Activated CD4-positive, CD25-positive, alpha-beta regulatory T cell treated with anti-CD3 and anti-CD28 coated beads, Interleukin-2, amount 50 U/mL, for 72 hours (primary cell): ENCODE data around the gene EGFL6.
A peak's percentile ranks its signal among the peaks of the same experiment; 100 is the strongest.
"Not testable (repeated sequence)": the region's sequence is repeated elsewhere in the genome, so short reads cannot be mapped to it uniquely, and the experiment has no call there.

Source experiments
- DNase-seq: peaks from one replicate; pipeline ENCODE4 v3.0.0; 2021

EGFL6 gene

DNA sequence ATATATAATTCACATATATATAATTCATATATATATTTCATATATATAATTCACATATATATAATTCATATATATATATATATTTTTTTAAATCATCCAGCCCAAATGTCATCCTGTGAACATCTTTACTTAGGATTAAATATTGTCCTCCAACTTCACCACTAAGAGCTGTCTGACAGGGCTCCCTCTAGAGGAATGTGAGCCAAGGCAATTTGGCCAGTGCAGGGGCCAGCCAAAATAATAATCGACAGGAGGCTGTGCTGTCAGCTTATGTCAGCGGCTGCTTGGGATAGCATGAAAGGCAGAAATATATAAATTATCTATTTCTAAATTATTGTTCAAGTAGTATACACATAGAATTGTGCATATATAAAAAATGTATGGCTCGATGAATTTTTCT, 29.5 kb downstream of the EGFL6 start:
- DNase-seq, result no peak

DNA sequence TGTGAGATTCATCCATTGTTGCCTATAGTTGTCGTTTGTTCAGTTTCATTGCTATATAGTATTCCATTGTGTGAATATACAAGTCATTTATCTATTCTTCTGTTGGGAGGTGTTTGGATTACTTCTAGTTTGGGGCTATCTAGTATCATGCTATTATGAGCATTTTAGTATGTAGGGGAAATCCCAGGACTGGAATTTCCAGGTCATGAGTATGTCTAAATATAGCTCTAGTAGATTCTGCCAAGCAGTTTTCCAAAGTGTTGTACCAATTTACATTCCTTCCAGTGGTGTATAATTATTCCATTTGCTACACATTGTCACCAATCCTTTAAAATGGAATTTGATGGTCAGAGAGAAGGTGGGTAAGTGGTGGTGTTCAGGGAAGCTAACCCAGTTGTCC, 30.1 kb downstream of the EGFL6 start:
- no peak for DNase-seq

DNA sequence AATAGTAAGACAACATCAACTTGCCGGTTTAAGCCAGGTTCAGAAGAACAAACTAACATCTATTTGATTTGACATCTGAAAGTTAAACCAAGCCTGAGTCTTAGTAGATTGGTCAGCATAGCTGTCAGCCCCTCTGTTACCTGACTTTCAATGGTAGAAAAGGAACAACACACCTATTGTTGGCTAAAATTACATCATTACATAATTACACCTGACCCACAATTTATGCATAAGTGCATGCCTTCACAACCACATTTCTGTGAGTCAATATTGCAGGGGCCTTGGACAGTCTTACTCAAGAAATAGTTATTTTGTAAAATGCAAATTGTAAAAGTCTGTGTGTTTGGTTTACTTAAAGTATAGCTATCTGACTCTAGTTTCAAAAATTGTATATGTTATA, 36.2 kb downstream of the EGFL6 start:
- no peak for DNase-seq

DNA sequence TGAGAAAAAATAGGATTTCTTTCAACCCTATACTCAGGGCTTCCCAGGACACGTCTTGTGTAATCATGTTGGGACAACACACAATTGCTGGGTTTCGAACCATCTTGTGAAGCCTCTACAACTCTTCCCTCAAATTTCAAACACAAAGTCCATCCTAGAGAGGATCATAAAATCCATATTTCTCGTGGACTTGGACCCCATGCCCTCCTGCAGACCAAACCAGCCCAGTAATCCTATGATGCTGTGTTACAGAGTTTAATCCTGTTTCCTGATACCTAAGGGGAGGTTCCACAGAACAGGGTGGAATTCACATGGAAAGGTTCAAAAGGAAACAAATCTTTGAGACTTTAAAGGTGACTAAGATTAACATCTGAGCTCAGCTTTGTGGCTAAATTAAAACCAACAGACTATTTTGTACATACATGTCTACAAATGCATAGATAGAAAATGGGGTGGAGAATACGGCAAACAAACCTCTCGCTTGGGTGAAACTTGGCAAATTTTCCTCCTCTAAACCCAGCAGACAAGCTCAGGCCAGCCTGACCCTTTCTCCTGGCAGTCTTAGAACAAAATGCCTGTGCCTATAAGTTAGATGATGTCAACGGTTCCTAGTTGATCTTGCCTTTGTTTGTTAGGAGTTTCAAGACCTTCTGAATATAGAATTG, 38.1 kb downstream of the EGFL6 start:
- no peak for DNase-seq

DNA sequence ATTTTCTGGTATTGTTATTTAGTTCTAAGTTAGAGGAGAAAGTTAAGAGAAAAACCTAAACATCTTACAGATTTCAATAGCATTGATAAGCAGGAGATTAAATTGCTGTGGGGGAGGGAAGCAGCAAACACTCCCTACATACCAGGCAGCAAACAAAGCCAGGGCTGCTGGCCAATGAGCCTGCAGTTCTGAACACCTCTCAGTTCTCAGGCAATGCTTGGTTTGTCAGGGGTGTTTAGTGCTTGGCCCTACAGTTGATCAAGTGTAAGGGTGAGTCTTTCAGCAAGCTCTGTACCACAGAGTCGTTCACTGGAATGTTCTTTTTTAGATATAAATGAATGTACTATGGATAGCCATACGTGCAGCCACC, 38.6 kb downstream of the EGFL6 start:
- DNase-seq, result no peak

DNA sequence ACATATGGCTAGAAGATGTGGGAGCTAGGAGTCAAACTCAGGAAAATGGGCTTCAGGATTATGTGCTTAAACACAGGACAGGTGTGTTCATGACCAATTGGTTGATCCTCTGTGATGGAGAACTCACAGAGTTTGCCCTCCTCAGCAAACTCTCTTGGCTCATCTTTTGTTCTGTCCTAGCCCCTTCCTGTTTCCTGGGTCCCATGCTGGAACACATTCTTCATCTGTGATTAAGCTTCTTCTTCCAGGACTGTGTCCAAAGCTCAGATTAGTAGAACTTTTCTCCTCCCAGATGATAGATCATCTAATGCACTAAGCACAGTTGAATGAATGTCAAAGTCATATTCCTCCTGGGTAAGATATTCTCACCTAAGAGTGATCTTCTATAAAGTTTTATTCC, 44.8 kb downstream of the EGFL6 start:
- no peak for DNase-seq

DNA sequence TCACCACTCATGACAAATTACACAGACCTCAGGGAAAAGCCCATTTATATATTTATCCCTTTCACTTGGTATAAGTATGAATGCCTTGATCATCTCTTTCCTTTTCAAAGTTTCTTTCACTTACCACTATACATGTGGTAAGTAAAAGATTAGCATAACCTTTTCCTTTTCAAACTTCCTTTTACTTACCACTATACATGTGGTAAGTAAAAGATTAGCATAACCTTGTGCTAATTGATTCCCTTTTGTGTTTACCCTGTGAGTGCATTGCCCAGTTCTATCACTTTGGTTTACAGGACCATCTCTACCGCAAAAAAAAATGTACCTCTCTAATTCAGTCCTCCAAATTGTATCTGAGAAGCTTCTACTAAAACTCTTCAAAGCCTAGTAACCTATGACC, 50.8 kb downstream of the EGFL6 start:
- DNase-seq, result no peak

DNA sequence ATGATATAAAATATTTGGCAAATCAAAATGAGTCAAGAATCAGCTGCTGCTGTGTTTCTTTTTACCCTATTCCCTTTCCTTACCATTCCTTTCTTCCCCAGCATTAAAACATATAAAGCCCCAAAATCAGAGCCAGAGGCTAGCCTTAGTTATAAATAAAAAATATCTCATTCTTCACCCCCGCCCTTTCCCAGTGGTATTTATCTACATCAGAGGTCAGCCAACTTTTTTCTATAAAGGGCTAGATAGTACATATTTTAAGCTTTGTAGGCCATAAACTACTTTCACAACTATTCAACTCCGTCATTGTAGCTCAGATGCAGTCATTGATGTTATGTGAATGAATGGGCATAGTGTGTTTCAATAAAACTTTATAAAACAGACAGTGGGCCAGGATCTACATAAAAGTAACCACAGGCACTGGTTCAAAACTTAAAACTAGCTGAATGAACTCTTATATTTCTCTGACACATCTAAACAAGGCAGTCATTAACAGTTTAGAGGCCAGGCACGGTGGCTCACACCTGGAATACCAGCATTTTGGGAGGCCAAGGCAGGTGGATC, 53.1 kb downstream of the EGFL6 start:
- DNase-seq, result no peak

DNA sequence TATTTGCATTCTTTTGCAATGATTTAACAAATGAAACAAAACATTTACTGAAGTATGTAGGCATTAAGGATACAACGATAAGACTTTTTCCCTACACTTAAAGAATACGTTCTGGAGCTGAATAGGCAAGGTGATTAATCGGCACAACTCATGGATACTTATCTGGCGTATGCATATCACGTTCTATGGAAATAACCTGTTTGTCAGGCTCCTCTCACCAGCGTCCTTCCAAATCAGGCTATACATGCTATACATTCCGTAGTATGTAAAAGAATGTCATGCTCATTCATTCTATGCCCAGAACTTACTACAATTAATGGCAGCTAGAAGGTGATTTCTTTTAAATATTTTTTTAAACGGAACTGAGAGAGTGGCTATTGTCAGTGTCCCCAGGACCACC, 57.9 kb downstream of the EGFL6 start:
- DNase-seq, result no peak

DNA sequence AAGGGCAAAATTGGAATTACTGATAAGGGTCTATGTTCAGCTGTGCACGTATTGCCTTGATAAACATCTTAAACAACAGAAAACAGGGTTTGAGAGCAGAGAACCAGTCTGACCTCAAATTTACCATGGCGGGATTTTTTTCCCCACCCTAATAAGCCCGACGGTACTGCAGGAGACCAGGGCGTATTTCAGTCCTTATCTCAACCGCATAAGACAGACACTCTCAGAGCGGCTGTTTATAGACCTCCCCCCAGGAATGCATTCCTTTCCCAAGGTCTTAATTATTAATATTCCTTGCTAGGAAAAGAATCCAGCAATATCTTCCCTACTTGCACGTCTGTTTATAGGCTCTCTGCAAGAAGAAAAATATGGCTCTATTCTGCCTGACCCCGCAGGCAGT, 67.8 kb downstream of the EGFL6 start:
- not testable (repeated sequence) for DNase-seq

DNA sequence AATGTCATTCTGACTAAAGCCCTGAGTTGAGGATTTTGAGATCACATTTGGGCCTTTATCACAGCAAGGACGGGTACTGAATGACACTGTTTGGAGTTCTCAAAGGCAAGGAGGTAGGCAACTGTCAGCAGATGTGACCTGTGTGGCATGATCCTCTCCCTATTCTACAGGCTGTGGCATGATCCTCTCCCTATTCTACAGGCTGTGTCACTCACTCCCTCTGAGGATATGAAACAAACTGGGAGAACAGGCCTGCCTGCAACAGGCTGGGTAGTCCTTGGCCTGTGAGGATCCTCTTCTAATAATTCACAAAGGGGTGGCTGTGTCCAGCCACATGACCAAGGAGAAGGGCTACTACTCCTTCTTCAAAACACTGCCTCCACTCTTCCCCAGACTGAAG, 68.6 kb downstream of the EGFL6 start:
- no peak for DNase-seq

DNA sequence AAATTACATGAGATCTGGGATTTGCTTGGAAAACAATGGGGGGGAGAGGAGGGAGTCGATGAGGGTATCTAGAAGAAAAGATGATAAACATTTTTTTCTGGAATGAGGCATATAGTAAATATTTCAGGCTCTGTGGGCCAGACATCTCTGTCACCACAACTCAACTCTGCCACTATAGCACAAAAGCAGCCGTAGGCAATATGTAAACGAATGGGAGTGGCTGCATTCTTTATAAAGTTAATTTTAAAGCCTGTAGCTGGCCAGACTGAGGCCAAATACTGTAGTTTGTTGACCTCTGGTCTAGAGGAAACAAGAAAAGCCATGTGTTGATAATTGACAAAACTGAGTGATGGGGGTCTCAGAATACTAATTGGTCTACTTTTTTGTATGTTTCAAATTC, 69.4 kb downstream of the EGFL6 start:
- no peak for DNase-seq

DNA sequence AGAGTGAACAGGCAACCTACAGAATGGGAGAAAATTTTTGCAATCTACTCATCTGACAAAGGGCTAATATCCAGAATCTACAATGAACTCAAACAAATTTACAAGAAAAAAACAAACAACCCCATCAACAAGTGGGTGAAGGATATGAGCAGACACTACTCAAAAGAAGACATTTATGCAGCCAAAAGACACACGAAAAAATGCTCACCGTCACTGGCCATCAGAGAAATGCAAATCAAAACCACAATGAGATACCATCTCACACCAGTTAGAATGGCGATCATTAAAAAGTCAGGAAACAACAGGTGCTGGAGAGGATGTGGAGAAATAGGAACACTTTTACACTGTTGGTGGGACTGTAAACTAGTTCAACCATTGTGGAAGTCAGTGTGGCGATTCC, 72.3 kb downstream of the EGFL6 start:
- not testable (repeated sequence) for DNase-seq

DNA sequence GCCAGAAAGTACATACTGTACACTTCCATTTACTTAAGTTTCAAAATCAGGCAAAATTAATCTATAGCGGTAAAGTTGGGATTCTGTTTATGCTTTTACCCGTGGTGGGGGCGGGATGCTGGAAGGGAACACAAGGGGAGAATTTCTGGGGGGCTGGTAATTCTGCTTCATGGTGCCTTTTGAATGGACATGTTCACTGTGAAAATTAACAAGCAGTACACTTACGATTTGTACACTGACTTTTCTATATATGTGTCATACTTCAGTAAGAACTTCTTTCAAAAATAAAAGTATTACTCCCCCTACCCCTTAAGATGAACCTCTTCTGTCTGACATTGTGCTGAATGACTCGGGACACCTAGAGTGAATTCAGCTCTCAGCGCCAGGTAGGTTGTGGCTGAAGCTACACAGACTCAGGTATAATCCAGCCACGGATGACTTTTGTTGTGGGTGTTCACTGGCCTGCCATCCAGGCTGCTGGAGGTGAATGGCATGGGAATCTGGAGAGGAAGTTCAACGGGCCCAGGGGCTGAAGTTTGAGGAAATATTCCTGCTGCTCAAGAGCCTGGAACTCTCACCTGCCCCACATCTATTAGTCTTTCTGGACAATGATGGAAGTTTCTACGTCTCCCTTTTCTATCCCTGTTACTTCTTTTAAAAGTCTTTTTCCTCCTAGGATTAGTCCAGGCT, 76.2 kb downstream of the EGFL6 start:
- no peak for DNase-seq

DNA sequence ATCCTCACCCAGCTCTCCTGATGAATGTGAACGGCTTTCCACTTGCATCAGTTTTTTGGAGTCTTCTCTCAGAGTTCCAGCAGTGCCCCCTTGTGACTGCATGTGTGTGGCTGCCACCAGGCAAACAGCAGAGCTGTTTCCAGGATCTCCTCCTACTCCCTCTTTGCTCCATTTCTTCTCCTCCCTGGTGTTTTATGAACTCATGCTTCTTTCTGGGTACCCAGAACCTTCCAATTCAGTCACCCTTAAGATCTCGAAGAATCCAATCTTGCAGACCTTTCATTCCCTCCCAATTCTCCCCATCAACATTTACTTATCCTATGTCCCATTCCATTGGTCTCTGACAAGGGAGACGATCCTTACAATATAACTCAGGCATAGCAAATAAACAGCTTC, 76.8 kb downstream of the EGFL6 start:
- no peak for DNase-seq

DNA sequence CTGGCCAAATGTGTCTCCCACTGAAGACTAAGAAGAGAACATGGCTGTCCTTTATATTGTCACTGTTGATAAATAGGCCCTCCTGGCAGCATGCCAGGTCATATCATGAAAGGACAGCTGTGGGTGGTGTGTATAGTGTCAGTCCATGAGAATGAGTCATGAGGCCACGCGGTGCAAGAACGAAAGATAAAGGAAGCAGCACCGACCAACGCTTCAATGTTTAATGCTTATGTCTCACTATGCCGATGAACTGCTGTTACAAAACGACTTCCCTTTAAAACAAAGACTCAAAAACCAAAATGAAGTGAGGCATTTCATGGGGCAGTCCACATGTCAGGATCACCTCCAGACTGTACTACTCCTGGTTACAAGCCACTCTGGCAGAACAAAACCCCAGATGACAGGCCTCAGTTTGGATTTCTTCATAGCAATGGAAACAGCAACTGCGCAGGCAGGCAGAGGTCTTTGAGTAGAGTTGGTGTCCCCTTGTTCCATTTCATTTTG, 78.4 kb downstream of the EGFL6 start:
- peak; percentile 63 for DNase-seq

DNA sequence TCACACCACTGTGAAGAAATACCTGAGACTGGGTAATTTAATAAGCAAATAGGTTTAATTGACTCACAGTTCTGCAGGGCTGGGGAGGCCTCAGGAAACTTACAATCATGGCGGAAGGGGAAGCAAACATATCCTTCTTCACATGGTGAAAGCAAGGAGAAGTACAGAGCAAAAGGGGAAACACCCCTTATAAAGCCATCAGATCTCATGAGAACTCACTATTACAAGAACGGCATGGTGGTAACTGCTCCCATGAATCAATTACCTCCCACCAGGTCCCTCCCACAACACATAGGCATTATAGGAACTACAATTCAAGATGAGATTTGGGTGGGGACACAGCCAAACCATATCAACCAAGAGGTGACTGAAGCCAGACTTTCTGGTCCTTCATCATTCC, 78.9 kb downstream of the EGFL6 start:
- not testable (repeated sequence) for DNase-seq

DNA sequence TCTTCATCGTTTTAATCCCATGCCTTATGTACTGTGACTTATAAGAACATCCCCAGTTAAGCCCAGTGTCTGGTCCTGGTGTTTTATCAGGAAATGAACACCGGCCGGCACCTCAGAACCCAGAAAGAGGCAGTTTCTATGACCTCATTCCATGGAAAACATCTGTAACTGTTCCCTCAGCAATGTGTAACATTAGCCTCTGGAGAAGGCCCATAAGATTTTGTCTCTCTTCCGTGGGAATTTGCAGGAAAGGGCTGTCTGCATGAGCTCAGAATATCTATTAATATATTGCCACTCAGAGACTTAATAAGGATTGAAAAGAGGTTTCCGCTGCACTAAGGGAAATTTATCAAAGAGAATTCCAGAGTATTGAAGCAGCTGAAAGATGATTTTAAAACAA, 80.4 kb downstream of the EGFL6 start:
- no peak for DNase-seq

DNA sequence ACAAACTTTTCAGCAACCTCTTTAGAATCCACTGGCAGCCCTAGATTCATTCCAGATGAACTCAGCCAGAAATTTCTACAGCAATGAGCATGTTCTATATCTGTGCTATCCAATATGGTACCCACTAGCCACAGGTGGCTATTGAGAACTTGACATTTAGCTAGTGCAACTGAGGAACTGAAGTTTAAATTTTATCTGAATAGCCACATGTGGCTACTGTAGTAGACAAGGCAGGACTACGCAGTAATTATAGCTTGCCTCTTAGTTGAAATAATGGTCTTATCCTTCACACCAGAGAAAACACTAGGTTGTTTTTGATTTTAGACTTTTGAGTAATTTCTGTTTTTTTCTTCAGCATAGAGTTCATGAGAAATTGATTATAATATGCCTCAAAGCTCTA, 80.9 kb downstream of the EGFL6 start:
- DNase-seq, result no peak

DNA sequence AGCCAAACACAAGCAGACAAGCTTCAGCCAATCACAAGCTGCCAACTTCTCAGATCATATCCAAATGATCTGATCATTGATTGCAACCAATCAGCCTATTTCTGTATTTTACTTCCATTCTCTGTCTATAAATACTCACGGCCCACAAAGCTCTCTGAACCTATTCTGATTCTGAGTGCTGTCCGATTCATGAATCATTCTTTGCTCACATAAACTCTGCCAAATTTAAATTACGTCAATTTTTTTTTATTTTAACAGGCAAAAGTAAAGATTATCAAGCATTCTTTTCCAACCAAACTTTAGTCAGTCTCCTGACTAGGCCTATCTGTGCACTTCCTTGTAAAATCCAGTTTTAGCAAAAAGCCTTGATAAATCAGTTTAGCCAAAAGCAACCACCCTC, 81.7 kb downstream of the EGFL6 start:
- no peak for DNase-seq

DNA sequence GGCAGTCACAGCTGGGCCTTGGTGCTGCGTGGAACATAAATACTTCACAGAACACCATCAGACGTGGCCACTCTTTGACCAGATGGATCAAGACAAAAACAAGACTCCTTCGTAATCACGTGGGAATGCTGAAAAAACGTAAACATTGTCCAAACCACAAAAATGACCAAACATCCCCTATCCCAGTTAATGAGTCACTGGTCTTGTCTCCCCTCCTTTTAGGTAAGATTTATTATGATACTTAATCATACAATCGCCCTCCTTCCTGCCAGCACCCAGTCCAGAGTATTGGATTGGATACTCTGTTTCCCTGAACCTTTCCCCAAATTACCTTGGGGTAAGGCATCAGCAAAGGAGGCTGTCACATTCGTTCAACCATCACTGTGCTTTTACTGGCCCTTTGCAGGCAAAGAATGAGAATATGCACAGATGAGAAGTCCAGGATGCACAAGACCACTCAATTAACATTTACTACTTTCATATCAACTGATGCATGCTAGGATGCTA, 82.9 kb downstream of the EGFL6 start:
- no peak for DNase-seq

DNA sequence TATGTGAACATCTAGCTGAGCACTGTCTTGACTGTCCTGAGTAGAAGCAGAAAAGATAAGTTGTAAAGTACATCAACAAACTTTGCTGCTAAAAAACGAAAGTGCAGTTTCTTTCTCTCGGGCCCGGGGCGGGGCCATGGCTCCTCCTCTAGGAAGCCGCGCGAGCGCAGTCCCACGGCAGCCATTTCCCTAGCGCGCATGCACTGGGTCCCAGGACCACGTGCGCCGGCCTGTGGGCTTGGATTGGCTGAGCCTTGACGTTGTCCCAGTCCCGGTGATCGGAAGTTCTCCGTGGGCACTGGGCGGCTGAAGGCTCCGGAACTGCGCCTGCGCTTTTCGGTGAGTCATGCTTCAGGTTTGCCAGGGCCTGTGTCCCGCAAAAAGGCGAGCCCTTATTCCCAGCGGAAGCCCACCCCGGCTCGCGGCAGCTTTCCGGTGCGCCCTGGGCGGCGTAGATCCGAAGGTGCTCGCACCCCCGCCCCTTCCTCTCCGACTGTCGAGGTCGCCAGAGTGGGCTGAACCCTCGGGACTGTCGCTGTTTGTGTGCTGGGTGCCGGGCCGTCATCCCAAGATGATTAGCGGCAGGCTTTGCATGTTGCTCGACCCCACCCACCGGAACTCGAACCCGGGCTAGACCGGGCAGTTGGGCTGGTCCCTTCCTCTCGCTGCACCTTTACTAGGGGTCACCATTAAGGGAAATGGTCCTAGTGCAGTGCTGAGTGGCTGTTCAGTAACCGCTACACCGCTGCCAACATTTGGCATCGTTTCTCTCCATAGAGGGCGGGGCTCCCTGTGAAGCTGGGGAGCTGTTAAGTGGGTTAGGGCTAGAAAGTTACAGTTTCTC, 83.7 kb downstream of the EGFL6 start, which contains the start of gene TCEANC:
TCEANC (plus strand) TSS at position 292 of the 844 bp plus-strand sequence. CDS start 9,368 bp downstream, outside the sequence.
- peak; percentile 95 for DNase-seq

DNA sequence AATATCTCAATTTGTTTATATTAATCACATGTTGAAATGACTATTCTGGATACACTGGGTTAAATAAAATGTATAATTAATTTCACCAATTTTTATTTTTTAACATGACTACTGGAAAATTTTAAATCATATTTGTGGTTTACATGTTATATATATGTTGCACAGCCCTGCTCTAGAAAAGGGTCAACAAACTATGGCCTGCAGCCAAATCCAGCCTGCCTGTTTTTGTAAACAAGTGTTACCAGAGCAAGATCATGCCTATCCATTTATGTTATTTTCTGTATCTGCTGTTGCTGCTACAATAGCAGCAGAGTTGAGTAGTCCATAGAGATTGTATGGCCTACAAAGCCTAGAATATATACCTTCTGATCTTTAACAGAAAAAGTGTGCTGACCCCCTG, 84.7 kb downstream of the EGFL6 start:
- DNase-seq, result no peak
